Fibroblast of lung (primary cell): ENCODE data around the gene PLA2G4F.

Source experiments
- CTCF ChIP-seq, 2 donors: IDR thresholded peaks in 1 of 2; conservative IDR thresholded peaks in 1 of 2; 1 replicate in 1 of 2; 2 replicates in 1 of 2; pipeline ENCODE4 v1.5.1; 2011 to 2012; ENCODE audit warnings: low read length in 2 of 2, control low read depth in 1 of 2, inconsistent platforms in 1 of 2, low read depth in 1 of 2, mild to moderate bottlenecking in 1 of 2
- EZH2 ChIP-seq: IDR thresholded peaks from 2 replicates; pipeline ENCODE4 v1.5.1; 2012; ENCODE audit warnings: low read length, control low read depth, mild to moderate bottlenecking; ENCODE audit errors: missing control alignments

DNA sequence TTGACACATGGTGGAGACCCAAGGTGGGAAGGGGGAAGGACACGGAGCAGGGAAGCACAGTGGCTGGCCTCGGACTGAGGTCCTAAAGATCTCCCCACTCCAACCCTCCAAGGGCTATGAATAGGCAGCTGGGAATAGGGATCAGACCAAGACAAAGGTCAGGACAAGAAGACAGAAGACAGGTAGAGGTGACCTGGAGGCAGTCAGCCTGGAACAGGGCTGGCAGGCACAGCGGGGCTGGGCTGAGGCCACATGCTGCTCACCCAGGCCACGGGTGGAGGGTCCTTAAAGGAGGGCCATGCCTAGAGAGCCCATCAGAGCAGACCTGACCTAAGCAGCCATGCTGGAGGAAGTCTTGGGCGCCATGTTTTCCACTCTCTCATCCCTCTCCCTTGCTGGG lies 59.4 kb downstream of the PLA2G4F start:
- TF ChIP-seq CTCF (conservative IDR thresholded peaks at IDR 0.05 in 1 of 2, IDR thresholded peaks at IDR 0.05 in 1 of 2; ENCODE audit: low read depth in 1 of 2, low read length in 2 of 2), result no peak
- no peak for TF ChIP-seq EZH2
